Measurements from ENCODE around the gene ADAM33.

Gene ADAM33
- 0 reads per million in 2 experiments for total RNA-seq

DNA sequence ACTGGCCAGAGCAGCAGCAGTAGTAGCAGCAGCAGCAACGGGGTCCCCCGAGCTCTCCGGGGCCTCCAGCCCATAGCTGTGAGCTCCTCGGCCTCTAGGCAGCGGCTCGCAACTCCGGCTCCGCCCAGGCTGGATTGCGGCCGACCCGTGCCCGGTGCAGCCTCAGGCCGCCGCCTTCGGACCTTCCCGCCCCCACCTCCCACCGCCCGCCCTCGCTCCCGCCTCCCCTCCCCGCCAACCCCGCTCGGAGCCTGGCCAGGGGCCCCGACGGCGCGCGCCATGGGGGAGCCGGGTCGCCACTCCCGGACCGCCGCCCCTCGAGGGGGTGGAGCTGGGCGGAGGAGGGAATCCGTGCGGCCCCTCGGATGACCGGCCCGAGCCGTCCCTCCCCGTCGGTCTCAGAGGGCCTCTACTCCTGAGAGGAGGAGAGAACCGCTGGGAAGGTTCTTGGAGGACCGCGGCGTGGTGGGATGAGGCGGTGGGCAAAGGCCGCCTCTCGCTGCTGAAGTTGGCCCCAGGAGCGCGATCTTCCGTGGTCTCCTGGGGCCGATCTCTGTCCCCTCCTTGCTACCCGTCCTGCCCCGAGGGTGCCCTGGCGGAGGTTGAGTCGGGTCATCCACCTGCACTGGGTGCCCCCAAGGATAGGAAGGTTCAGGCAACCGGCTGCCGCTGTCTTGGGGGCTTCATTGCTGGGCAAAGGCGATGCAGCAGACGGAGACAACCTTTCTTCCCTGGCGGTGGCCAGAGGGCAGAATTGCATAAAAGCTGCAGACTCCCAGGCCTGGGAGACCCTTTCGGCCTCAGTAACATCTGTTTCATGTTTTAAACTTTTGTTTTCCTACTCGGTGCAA is at the start of gene ADAM33:
TSS of gene ADAM33 (minus strand) at position 80 of the 851 bp plus-strand sequence. CDS start at position 74, 6 bp downstream.
- no peak for DNase-seq (ENCODE audit: low read depth)

DNA sequence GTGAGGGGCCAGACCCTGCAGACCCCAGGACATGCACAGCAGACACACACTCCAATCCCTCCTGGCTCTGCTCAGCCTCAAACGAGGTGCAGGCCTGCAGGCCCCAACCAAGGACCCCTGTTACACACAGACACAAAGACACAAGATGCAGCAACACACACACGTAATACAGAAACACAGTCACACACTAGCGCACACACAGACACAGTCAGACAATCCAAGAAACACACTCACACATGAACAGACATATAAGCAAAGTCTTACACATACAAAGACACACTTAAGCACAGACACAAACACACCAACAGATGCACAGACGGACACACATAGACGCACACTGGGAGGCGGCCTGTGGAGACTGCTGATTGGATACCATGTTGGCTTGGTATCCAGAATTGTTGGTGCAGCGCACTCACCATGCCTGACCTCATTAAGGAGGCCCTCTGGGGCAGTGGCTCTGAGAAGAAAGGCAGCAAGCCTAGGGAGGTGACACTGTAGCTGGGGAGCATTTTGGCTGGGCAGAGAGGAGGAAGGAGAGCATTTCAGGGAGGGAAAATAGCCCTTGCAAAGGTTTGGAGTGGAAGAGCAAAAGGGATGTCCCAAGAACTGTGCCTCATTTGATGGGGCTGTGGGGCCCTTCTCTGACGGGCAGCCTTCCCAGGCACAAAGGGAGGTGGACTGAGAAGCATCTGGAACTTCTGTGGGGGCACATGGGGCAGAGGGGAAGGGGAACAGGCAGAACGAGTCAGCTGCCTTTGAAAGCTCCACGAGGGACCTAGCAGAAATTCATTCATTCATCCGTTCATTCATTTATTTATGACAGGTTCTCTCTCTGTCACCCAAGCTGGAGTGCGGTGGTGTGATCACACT is 49.2 kb upstream of the ADAM33 start:
- DNase-seq (ENCODE audit: low read depth): no peak

DNA sequence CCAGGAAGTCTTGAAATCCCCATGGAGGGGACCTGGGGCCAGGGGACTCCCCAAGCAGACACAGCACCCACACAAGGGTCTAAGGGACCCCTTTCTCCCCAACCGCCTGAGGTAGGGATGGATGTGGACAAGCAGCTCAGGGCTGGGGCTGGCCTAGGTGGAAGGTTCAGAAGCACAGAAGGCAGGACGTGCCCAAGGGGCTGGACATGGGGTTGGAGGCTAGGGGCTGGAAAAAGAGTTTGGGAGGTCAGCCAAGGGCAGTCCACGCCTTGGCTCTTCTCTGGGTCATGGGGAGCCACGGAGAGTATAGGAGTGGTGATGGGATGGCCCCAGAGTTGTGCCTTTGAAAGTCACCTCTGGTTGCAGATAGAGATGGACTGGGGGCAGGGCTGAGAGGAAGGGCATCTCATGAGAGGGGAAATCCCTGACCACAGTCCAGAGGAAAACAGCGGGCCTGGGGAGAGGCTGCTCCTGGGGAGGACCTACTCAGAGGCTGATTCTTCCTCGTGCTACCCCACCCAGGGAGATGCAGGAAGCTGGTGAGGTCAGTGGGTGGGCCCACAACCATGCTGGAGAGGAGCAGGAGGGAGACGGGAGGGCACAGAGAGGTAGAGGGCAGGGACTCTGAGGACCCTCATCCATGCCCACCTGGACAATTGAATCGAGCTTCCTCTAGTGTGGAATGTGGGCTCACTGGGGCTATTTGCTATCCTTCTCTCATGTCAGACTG is 48.2 kb upstream of the ADAM33 start:
- DNase-seq (ENCODE audit: low read depth): no peak

GRCh38 chr20:3729378-3729777 is 47.6 kb upstream of the ADAM33 start:
- DNase-seq (ENCODE audit: low read depth): no peak

DNA sequence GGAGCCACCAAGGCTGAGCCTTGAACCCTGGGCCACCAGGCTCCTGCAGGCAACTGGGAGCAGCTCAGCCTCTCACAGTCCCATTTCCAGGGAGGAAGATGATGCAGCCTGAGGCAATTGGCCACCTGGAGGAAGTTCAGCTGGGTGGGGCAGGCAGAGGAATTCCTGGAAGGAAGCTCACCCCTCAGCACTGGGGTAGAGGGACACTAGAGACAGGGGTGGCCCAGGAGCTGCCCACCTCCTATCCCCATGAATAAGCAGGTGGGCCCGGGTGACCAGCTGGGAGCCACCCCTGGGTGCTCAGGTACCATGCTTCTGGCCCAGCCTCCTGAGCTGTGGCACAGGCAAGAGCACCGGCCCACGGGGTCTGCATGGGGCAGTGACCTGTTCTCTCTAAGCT is 47.1 kb upstream of the ADAM33 start:
- DNase-seq (ENCODE audit: low read depth): no peak

DNA sequence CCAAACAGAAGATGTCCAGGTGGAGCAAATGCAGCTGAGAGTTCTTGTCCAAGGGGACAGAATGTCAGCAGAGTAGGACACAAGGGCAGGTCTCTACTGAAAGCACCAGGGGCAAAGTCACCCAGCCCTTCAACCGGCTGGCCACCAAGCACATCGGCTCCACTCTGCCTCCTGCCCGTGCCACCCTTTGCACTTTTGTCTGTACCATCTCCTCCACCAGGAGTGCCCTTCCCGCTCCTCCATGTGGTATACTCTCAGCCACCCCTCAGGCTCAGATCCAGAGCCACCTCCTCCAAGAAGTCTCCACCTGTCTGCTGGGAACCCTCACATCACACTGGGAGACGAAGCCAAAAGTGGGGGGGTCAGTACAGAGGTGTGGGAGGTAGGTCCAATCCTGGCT is 46.5 kb upstream of the ADAM33 start:
- no peak for DNase-seq (ENCODE audit: low read depth)

GRCh38 chr20:3727401-3728021 is 45.7 kb upstream of the ADAM33 start:
- DNase-seq (ENCODE audit: low read depth): no peak

GRCh38 chr20:3724356-3724755 is 42.5 kb upstream of the ADAM33 start:
- no peak for DNase-seq (ENCODE audit: low read depth)

GRCh38 chr20:3723284-3723683 is 41.5 kb upstream of the ADAM33 start:
- DNase-seq (ENCODE audit: low read depth): no peak

DNA sequence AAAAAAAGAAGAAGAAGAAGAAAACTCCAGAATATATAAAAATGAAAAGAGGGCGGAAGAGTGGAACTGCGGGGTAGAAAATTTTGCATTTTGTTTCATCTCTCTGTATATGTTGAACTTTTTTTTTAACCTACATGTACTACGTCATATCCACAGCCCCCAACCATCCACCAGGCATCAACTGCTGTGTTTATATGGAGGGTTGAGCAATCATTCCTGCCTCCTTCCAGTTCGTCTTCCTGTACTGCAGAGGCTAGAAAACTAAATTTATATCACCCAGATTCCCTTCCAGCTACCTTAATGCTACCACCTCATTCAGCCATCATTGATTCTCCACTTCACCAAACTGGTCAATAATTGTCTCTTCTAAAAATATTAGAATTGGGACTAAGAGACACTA is 40.1 kb upstream of the ADAM33 start:
- DNase-seq (ENCODE audit: low read depth): no peak

GRCh38 chr20:3720626-3721025 is 38.8 kb upstream of the ADAM33 start:
- DNase-seq (ENCODE audit: low read depth): no peak

DNA sequence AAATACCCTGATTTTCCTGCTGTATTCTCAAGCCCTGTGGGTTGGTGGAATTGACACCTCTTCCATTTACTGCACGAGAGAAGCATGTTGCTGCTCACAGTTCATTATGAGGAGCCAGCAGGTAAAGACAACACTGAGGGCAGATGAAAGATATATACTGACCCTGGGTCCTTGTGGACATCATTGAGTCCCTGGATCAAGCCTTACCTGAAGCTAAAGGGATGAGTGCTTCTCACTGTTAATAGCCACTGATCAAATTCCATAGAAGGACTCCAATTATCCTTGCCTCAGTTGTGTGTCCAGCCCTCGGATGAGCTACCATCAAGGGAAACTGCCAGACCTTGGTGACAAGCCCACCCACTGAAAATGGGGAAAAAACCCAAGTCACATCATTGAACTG is 38.3 kb upstream of the ADAM33 start:
- DNase-seq (ENCODE audit: low read depth): no peak

- DNase-seq (ENCODE audit: low read depth): no peak
These were observed 37.2 kb upstream of the ADAM33 start for GRCh38 chr20:3719046-3719445.

- no peak for DNase-seq (ENCODE audit: low read depth)
These were observed 34.5 kb upstream of the ADAM33 start for GRCh38 chr20:3716195-3716834.

- no peak for DNase-seq (ENCODE audit: low read depth)
These were observed 32.3 kb upstream of the ADAM33 start for GRCh38 chr20:3714092-3714491.

- DNase-seq (ENCODE audit: low read depth): no peak
These were observed 30.6 kb upstream of the ADAM33 start, which contains the start of gene SIGLEC1 for GRCh38 chr20:3712279-3712873. Gene SIGLEC1 (minus strand): TSS chr20:3712600. CDS start chr20:3707128, 5,472 bp downstream.

- no peak for DNase-seq (ENCODE audit: low read depth)
These were observed 29.7 kb upstream of the ADAM33 start for GRCh38 chr20:3711484-3711941.

DNA sequence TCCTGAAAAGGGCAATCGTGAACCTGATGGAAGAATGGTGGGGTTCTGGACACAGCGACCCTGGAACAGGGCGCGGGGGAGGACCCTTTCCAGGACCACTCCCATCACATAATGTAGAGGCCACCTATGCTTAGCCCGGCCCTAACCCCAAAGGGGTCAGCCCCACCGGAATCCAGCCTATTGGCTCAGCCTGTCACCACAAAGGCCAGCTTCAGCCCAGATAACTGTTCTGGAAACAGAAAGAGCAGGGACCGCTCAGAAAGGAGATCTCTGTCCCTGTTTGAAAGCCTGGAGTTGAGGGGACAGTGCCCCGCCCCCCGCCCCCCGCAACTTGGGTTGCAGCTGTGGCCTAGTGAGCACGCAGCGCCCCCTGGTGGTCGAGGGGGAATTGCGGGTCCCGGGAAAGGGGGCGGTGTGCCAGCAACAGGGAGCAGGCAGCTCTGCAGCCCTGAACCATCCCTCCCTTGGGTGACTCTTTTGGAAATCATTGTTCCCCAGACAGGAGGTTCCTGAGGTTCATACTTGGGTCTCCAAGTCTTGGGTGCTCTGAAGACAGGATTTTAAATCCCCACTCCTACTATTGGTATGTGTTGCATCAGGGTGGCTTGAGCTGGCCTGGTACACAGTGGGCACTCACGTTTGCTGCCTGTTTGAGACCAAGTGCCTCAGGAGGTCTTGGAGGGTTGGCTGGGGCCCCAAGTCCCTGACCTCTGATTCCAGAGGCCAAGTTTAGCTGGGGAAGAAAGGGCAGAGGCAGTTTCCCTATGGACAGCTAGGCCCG is 29.1 kb upstream of the ADAM33 start:
- peak; percentile 55 for DNase-seq (ENCODE audit: low read depth)

DNA sequence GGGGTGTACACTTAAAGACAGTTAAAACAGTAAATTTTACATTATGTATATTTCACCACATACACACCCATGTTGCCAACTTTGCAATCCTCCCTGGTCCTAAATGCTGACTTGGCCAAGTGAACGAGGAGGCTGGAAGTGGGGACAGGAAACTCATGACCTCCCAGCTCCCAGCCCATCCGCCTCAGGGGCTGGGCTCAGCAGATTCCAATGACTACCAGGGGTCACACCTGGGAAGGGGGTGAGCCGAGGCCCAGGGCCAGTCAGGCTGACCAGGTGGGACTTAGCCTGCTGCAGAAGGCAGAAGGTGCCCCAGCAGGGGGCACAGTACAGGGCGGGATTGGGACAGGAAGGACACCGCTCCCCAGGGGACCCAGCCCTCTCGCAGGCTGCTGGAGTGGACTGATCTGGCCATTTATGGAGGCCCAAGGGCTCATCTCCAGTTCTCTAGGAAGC is 28.2 kb upstream of the ADAM33 start:
- no peak for DNase-seq (ENCODE audit: low read depth)

GRCh38 chr20:3707508-3707899 is 25.7 kb upstream of the ADAM33 start:
- no peak for DNase-seq (ENCODE audit: low read depth)

Measured in T follicular helper cell (primary cell).